ENCODE measurements around the gene EYS.
"Not testable (repeated sequence)": the region's sequence is repeated elsewhere in the genome, so short reads cannot be mapped to it uniquely, and the experiment has no call there.

The EYS gene

GRCh38 chr6:64476935-64477334, 1230.1 kb downstream of the EYS start:
- DNase-seq (ENCODE audit: low read depth) = no peak

- DNase-seq (ENCODE audit: low read depth) = not testable (repeated sequence)
These were observed 1237.6 kb downstream of the EYS start for GRCh38 chr6:64469405-64469804.

DNA sequence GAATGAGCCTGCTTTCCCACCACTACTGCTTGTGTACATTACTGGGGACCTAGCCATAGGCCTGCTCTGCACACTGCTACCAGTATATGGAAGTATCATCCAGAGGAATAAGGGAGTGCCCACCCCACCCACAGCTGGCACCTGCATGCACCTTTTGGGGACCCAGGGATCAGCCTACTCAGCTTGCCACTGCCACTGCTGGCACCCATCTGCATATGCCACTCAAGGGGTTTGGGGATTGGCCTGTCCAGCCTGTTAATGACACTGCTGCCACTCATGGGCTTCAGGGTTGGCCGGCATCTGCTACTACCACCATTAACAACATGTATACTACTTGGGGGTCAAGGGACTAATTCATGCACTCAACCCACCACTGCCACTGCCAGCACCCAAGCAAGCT, 1239.4 kb downstream of the EYS start:
- DNase-seq (ENCODE audit: low read depth) = no peak

GRCh38 chr6:64459411-64459944, 1247.5 kb downstream of the EYS start:
- no peak for DNase-seq (ENCODE audit: low read depth)

GRCh38 chr6:64448101-64448500, 1258.9 kb downstream of the EYS start:
- DNase-seq (ENCODE audit: low read depth) = not testable (repeated sequence)

DNA sequence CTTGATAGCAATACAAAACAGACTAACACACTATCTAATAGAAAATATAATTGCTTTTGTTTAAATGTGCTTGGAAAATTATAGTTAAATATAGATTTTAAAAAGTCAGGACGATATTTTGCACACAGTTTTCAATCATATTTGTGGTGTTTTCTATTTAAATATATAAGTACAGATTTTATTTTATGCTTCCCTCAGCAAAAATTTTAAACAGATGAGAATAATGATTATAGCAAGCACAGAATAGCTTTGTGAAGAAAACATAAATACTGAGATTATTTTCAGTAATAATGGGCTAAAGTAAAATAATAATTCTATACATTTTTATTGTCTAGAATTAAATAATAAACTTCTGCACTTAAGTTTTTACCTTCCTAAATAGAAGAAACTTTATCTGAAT, 1262.0 kb downstream of the EYS start:
- DNase-seq (ENCODE audit: low read depth) = no peak

DNA sequence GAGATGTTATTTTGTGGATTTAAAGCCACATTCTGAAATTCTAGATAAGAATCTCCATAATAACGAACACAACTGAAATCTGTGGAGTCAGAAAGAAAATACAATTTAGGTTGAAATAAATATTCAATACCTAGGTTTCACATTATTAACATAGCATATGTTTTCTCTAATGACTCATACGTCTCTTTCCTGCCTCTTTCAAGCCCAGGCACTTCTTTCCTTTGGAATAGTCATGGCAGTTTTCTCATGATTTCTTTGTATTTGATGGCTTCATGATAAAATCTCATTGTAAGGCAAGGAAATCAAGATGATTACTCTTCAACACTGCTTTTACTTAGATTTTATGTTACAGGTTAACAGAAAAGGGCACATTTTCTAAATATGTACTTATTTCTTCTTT, 1267.8 kb downstream of the EYS start:
- peak; percentile 4 for DNase-seq (ENCODE audit: low read depth)

GRCh38 chr6:64437996-64438395, 1269.0 kb downstream of the EYS start:
- no peak for DNase-seq (ENCODE audit: low read depth)

- no peak for DNase-seq (ENCODE audit: low read depth)
These were observed 1277.1 kb downstream of the EYS start for GRCh38 chr6:64429926-64430325.

DNA sequence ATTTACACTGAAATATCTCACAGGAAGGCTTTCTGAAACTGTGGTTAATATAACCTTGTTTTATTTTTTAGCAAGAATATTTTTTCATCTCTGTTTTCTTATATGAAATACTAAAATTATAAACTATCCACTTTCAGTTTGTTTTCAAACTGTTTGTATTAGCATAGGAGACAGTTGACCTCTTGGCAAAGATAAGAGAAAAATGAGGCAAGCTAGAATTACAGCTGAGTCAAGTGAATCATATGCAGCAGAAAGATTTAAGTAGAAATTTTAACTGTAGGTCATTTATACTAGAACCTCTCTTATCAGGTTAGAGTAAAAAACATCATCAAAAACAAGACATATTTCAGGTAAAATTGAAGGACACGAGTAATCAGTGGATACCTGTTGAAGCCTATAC, 1278.8 kb downstream of the EYS start:
- DNase-seq (ENCODE audit: low read depth) = no peak

GRCh38 chr6:64415926-64416325, 1291.1 kb downstream of the EYS start:
- no peak for DNase-seq (ENCODE audit: low read depth)

- DNase-seq (ENCODE audit: low read depth) = peak; percentile 19
These were observed 1295.8 kb downstream of the EYS start for GRCh38 chr6:64411226-64411625.

- no peak for DNase-seq (ENCODE audit: low read depth)
These were observed 1297.1 kb downstream of the EYS start for GRCh38 chr6:64409948-64410347.

- DNase-seq (ENCODE audit: low read depth) = no peak
These were observed 1302.6 kb downstream of the EYS start for GRCh38 chr6:64404396-64404795.

GRCh38 chr6:64383277-64383676, 1323.7 kb downstream of the EYS start:
- DNase-seq (ENCODE audit: low read depth) = peak; percentile 56

DNA sequence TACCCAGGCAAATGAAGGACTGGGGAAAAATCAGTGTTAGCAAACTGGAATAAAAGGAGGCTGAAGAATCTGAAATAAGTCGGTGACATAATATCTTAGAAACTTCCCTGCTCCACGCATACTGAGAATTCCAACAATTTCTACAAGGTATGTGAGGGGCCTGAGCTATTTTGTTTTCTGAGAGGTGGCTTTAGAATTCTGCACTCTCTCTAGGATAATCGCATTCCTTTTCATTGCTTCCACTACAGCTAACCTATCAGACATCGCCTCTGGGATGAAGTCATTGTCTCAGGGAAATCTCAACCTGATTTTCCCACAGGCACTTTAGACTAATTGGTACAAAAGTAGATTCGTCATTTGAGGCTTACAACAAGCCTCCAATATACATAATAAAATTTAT, 1330.6 kb downstream of the EYS start:
- DNase-seq (ENCODE audit: low read depth) = no peak

GRCh38 chr6:64357430-64357829, 1349.6 kb downstream of the EYS start:
- no peak for DNase-seq (ENCODE audit: low read depth)

DNA sequence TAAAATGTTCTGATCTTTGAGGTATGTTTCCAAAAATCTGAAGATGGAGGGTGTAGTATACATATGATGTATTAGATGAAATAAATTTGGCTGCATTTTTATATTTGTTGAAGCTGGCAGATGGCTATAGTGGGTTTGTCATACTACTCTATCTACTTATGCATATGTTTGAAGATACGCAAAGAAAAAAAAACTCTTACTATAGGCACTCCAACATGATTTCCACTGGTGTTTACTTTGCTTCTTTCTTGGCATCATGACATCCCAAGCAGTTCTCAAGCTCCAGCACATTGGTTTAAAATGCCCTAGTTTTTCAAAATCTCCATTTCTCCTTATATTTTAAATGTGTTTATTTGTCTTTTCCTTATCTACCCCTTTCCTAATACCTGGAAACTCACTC, 1359.6 kb downstream of the EYS start:
- no peak for DNase-seq (ENCODE audit: low read depth)

GRCh38 chr6:64335195-64335594, 1371.8 kb downstream of the EYS start:
- DNase-seq (ENCODE audit: low read depth) = no peak

- no peak for DNase-seq (ENCODE audit: low read depth)
These were observed 1372.4 kb downstream of the EYS start for GRCh38 chr6:64334636-64335035.

GRCh38 chr6:64330694-64331307, 1376.2 kb downstream of the EYS start:
- DNase-seq (ENCODE audit: low read depth) = peak; percentile 38

- no peak for DNase-seq (ENCODE audit: low read depth)
These were observed 1380.1 kb downstream of the EYS start for GRCh38 chr6:64326939-64327338.

DNA sequence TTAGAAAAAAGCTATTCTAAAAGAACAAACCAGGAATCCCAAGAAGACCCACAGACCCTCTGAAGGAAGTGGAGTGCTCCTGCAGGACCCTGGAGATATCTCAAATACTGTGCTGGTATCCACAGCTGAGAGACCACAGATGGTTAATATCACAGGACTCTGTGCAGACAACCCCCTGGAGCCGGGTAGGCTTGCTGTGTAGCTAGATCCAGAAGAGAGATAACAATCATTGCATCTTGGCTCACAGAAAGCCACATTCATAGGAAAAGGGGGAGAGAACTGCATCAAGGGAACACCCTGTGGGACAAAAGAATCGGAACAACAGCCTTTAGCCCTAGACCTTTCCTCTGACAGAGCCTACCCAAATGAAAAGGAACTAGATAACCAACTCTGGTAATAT, 1381.9 kb downstream of the EYS start:
- no peak for DNase-seq (ENCODE audit: low read depth)

- DNase-seq (ENCODE audit: low read depth) = no peak
These were observed 1396.8 kb downstream of the EYS start for GRCh38 chr6:64310214-64310613.
